Activated CD4-positive, alpha-beta T cell treated with anti-CD3 and anti-CD28 coated beads, Interleukin-2, Interleukin-4, amounts not matched to agents 100 ng/mL and 50 ng/mL, durations not matched to agents 16 hours and 8 hours (primary cell): Measurements from ENCODE around the gene ZNF391.
"Not testable (repeated sequence)": the region's sequence is repeated elsewhere in the genome, so short reads cannot be mapped to it uniquely, and the experiment has no call there.

Experiments used
- DNase-seq: peaks from one replicate; pipeline ENCODE4 v3.0.0-alpha.2; 2020; ENCODE audit warnings: low spot score

The ZNF391 gene

DNA sequence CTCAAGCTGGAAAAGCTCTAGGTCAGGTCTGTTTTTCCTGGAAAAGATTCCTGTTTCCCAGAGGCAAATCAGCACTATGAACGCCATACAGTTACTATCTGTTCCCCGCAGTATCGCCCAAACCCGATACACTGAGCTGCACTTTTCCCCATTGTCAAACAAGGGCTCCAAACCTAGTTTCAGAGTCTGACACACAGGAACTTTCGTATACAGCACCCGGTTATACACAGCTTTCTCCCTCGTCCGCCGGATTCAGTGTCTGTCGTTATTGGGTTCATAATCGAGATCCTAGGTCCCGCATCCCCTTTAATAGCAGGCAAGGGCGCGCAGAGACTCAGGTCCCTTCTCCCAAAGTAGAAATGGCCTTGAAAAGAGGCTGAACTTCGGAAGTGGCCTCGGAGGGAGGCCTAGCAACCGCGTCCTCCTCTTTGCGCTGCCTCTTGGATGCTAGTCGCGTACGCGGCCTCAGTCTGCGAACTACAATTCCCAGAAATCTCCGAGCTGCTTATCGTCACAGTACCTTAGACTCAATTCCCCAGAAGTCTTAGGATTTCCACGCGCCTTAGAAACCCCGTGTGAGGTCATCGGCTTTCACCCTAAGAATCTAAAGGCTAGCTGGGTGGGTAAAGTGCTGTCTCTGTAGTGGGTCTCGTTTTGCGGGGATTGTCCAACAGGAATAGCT lies 34.2 kb downstream of the ZNF391 start:
- DNase-seq: no peak

DNA sequence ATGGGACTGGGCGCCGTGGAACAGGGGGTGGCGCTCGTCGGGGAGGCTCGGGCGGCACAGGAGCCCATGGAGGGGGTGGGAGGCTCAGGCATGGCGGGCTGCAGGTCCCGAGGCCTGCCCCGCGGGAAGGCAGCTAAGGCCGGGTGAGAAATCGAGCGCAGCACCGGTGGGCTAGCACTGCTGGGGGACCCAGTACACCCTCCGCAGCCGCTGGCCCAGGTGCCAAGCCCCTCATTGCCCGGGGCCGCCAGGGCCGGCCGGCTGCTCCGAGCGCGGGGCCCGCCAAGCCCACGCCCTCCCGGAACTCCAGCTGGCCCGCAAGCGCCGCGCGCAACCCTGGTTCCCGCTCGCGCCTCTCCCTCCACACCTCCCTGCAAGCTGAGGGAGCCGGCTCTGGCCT lies 36.3 kb downstream of the ZNF391 start:
- DNase-seq: not testable (repeated sequence)

DNA sequence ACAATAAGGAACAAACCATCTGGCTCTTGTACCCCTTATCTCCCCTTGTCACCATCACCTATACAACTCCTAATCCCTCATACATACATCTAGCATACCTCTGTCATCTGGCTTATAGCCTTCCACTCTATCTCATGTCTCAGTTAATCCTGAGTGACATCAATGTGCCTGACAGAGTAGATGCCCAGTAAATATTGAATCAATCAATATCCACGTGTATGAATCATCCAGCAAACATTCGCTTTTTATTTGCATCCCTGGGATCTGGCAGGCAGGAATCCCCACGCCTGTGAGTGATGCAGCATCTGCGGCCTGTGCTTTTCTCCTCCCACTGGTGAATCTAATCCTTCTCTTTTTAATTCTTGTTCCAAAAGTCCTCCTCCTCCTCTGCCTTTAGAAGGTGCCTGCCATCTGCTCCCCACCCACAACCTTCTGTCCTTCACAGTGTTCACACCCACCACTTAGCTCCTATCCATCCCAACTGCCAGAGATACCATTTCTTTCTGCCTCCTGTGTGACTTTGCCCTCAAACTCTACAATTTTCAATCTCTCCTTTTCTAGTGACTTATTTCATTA lies 37.6 kb downstream of the ZNF391 start:
- DNase-seq: no peak

DNA sequence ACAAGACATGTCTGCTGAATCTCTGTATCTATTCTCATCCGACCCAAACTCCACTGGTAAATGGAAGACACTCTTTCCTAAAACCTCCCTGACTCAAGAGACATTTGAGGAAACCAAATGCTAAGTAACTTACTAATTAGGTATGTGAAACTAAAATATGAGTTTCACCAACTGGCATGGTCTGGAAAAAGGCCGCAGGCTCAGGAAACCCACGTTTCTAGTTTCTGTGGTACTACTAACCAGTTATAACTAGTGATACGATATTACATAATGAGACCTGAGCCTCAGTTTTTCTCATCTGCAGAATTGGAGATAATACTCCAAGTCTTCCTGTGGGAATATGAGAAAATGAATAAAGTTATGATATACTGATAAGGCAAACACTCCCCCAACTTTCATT lies 39.9 kb downstream of the ZNF391 start:
- DNase-seq: no peak

DNA sequence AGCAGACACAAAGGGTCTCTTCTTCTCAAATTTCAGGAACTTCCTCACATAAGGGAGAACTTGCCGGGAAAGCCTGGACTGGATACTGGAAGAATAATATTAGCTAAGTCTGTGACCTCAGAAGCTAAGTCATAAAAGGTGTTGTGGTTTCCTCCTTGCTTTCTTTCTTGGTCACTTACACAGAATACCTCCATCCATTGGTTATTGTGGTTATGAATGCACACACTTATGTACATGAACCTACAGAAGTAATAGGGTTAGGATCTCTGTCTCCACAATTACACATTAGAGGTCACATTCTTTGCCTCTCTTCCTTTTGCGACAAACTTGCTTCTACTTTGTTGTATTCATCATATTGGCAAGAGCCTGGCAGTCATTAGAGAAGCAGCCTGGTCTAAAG lies 40.4 kb downstream of the ZNF391 start:
- DNase-seq: no peak

DNA sequence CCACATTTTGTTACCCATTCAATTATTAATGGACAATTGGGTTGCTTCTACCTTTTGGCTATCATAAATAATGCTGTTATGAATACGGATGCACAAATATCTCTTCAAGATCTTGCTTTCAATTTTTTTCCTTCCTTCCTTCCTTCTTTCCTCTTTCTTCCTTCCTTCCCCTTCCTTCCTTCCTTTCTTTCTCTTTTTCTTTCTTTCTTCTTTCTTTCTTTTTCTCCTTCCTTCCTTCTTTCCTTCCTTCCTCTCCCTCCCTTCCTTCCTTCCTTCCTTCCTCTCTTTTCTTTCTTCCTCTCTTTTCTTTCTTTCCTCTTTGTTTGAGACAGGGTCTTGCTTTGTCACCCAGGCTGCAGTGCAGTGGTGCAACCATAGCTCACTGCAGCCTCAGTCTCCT lies 45.2 kb downstream of the ZNF391 start:
- no peak for DNase-seq

DNA sequence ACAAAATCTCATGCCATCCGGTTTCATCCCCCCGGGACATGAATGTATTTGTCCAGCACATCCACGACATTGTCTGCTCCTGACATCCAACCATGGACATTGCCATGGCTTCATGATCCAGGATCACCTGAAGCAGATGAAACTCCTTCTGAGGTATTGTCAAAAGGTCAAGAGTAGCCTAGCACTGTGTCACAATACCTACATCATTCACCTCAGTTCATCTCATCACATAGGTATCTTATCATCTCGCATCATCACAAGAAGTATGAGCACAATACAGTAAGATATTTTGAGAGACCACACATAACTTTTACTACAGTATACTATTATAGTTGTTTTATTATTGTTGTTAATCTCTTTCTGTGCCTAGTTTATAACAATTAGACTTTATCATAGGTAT lies 50.8 kb downstream of the ZNF391 start:
- DNase-seq: no peak

DNA sequence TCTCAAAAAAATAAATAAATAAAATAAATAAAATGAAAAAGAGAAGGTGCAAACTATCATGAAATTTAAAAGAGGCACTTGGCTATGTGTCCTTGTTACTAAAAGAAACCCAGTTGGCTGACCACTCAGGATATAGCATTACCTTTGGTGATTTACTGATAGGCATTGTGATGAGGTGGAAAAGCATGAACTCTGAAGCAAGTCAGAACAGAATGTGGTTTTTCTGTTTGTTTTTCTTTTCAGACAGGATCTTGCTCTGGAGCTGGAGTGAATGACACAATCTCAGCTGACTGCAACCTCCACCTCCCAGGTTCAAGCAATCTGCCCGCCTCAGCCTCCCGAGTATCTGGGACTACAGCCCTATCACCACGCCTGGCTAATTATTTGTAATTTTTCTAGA lies 52.4 kb downstream of the ZNF391 start:
- DNase-seq: no peak

DNA sequence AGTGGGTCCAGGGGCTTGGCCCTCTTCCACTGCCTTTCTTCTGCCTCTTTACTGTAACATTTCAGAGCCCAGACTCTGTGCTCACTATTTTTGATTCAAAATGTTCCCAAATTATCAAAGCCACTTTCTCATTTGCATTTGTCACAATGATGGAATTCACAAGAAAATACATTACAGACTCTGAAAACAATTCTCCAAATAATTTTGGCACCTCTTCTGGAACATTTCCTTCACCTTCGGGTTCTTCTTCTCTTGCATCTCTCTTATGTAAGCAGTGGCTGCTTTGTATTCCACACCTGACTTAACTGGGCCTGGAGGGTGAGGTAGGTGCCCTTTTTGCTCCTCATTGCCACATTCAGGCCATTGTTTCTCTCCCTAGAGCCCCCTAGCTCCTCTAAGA lies 54.4 kb downstream of the ZNF391 start:
- DNase-seq: no peak

DNA sequence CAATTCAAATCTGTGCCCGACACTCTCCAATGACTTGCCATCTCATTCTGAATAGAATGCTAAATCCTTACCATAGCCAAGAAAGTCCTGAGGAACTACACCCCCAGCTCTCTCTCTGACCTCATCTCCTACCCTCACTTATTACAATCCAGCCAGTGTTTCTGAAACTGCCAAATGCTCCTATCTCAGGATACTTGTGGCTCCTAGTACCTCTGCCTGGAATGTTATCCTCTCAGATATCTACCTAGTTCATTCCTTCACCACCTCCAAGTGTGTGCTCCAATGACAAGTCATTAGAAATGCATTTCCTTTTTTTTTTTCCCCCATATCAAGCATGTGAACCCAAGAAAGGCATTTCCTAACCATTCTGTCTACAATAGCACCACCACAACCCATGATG lies 59.9 kb downstream of the ZNF391 start:
- no peak for DNase-seq

DNA sequence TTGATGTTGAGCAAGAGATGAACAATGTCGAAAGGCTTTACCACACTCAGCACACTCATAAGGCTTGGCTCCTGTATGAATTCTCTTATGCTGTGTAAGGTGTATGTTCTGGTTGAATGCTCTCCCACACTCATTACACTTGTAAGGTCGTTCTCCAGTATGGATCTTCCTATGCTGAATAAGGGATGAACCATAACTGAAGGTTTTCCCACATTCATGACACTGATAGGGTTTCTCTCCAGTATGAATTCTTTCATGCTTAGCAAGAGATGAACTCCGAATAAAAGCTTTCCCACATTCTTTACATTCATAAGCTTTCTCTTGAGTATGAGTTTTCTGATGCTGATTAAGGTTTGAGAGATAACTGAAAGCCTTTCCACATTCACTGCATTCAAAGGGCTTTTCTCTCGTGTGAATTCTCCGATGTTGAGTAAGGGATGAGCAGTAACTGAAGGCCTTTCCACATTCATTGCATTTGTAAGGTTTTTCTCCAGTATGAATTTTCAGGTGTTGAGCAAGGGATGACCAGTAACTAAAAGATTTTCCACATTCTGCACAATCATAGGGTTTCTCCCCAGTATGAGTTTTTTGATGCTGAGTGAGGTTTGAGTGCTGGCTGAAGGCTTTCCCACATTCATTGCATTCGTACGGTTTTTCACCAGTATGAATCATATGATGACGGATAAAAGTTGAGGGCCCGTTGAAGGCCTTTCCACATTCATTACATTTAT lies 63.3 kb downstream of the ZNF391 start:
- DNase-seq: no peak

DNA sequence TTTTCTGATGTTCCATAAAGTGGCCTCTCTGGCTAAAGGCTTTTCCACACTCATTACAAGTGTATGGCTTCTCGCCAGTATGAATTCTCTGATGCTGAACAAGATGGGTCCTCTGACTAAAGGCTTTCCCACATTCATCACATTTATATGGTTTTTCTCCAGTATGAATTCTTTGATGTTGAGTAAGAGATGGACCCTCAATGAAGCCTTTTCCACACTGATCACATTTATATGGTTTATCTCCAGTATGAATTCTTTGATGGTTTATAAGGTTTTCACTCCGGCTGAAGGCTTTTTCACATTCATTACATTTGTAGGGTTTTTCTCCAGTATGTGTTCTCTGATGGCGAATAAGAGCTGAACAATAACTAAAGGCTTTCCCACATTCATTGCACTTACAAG lies 63.9 kb downstream of the ZNF391 start:
- DNase-seq: no peak
